Hematopoietic multipotent progenitor cell treated with erythropoietin and hydrocortisone succinate and interleukin-3 and kit ligand, for 15 days (in vitro differentiated cells): Measurements from ENCODE around the gene THAP9.
"Not testable (repeated sequence)": the region's sequence is repeated elsewhere in the genome, so short reads cannot be mapped to it uniquely, and the experiment has no call there.

ENCODE experiments used
- DNase-seq: peaks from one replicate; pipeline ENCODE4 v3.0.0-alpha.2; 2015; ENCODE audit warnings: low spot score

Gene THAP9

DNA sequence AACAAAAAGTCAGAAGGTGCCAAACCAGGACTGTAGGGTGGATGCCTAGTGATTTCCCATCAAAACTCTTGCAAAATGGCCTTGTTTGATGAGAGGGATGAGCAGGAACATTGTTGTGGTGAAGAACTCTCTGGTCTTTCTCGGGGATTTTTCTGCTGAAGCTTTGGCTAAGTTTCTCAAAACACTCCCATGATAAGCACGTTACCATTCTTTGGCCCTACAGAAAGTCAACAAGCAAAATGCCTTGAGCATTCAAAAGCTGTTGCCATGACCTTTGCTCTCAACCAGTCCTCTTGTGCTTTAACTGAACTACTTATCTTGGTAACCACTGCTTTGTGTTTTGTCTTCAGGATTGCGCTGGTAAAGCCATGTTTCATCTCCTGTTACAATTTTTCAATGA lies 6.6 kb upstream of the THAP9 start:
- no peak for DNase-seq

DNA sequence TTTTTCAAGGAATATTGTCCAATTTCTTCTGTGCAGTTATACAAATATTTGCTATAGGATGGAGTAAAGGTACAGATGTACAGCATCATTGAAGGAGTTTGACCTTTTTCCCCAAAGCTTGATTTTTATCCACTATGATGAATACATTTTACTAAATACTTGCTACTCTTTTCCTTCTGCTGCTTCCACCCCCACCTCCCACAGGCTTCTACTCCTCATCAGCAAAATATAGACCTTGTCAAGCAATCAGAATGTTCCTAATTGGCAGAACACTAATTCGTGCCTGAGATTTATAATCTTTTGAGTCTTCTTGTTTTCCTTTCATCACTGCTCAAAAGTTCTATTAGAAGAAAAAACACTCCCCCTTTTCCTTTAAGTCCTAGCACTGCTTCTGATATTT lies 3.8 kb upstream of the THAP9 start:
- no peak for DNase-seq

DNA sequence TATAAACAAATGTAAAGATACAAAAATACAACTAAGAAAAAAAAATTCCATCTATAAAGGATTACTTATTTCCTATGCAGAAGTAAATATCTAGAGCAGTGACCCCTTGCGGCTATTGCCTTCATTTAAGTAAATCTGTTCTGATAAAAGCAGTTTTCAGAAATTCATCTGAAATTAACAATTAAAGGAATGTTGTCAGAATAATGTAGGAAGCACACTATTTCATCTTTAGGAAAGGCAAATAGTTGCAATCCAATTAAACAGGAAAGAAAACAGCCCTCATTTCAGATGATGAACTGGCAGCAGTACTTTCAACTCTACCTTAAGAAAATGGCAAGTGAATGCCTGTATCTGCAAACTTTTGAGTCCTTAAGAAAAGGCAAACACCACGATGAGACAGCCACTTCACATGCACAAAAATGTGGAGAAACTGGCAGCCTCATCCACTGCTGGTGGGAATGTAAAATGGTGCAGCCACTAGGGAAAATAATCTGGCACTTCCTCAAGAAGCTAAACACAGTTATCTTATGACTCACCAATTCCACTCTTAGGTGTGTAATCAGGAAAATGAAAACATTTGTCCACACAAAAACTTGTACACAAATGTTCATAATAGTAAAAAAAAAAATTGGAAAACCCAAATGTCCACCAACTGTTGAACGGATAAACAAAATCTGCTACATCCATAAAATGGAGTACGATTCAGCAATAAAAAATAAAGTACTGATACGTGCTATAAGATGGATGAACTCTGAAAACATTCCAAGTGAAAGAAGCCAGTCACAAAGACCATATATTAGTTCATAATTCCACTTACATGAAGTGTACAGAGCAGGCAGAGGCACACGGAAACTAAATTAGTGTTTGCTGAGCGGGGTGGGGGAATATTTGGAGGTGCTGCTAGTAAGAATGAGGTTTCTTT lies 2.0 kb upstream of the THAP9 start:
- DNase-seq = peak; percentile 47

DNA sequence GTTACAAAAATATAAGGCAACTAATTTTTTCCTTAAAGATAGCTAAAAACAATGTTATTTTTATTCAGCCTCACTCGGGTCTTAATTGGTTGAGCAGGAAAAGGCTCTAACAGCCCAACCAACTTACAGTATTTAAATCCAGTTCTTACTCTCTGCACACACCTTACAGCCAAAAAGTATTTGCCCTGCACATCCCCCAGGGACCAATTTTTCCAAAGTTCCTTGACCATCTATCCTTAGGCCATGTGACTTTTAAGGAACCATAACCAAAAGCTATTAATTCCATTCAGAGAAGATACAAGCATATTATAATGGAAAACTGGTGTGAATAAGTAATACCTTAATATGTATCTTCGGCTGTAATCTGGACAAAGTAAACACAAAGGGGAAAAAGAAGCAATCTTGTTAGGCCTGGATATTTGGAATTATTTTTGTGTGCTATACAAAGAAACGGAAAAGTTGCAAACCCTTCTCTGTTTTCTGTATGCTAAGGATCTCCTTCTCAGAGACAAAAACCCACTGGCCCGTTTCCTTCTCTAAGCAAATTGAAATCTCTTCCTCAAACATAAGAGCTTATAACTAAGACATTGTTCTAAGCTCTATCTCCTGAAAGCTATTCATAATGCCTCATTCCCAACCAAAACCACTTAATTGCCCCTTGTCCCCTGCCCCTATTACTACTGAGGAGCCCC lies 1.0 kb upstream of the THAP9 start:
- DNase-seq = no peak

DNA sequence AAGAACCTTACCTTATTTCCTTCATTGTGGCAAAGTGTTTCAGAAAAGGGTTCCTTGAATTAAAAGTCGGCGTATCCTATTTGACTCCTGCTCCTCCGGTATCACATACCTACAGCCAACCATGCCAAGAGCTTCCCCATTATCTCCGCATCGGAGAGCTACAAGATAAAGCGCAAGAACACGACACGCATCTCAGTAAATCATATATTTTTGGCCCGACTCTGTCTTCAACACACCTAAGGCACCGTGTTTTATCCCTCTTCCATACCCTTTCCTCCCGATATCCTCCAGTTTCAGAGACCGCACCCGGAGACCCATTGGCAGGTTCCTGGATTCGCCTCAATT lies 497 bp upstream of the THAP9 start:
- no peak for DNase-seq

DNA sequence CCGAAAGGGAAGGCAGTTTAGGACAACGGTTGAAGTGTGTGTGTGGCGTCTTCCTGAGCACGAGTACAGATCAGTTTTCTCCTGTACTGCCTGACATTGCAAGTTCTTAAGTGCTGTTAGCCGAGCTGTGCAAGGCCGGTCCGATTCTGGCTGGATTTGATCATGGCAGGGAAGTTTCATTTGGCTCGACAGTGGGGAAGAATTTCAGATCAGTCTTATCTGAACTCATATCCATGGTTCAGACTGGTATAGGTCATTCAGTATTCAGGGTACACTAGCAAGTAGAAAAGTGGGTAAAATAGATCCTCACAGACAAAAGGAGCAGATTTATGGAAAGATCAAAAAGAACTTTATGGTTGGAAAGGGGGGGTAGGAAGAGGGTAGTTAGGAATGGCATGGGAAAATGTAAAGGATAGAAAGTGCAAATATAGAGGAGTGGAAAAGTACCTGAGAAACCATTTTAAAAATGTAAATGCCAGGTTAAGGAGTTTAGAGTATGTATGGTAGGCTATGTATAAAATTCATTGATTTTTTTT lies 716 bp downstream of the THAP9 start:
- DNase-seq = no peak

DNA sequence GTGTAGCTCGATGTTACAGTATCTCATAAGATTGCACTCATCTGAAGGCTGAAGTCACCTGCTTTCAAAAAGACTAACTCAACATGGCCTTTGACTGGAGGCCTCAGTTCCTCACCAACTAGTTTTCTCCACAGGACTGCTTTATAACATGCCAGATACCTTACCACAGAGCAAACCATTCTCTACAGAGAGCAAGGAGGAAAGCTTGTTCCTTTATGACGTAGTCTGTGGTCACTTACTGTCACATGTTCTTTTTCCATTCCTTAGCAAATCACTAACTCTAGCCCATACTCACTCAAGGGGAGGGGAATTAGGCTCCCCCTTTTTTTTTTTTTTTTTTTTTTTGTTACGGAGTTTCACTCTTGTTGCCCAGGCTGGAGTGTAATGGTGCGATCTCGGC lies 3.2 kb downstream of the THAP9 start:
- no peak for DNase-seq

DNA sequence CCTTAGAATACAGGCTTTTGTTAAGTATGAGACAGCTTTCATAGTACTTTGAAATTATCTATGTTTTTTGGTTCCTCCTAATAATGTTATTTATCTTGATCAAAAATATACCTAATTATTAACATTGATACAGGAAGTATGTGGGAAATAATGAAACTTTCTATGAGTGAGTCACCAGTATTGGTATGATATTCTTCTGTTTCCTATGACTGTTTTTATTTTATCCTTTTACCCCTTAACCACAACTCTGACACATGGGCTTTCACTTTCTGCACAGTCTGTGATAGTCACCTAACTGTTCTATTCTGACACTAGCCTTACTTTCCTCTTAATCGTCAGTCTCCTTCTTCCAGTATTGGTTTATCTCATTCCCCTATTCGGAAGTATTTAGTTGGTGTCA lies 4.7 kb downstream of the THAP9 start:
- DNase-seq = no peak

DNA sequence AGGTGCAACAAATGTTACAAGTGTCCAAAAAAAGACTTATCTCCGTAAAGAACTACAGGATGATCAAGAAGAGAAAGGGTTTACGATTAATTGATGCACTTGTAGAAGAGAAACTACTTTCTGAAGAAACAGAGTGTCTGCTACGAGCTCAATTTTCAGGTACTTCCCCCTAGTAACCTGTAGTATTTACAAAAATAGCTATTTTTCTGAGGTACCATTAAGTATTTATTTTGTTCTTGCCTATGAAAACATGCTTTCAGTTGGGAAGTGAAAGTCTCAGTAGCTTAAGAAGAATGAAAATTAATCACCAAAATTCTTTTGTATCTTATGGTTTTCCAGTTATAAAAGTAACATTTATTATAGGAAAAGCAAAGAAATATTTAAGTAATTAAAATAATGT lies 5.9 kb downstream of the THAP9 start:
- no peak for DNase-seq

DNA sequence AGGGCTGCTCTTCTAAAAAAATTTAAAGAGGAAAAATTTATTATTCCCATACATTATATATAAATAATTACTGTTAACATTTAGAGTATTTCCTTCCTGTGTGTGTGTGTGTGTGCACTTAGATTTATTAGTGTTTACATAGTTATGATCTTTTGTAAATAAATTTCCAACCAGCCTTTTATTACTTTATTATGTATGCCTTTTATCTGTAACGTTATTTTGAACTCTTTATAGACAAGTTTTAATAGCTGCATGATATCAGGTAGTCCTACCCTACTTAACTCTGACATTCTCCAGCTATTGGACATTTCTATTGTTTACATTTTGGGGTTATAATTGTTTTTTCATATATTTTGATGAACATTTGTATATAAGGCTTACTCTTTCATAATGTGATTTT lies 8.8 kb downstream of the THAP9 start:
- no peak for DNase-seq

DNA sequence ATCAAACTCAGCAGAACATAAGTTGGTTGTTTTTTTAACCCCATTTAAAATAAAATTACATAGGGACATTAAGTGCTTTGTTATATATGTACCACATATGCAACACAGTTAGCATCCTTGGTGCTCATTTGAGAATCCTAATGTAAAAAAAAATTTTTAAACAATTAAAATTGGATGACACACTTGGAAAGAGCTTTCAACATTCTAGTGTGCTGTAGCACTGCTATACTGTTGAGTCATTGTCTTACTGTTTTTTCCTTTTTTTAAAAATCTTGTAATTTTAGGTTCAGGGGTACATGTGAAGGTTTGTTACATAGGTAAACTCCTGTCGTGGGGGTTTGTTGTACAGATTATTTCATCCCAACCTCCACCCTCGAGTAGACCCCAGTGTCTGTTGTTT lies 12.8 kb downstream of the THAP9 start:
- DNase-seq = no peak

DNA sequence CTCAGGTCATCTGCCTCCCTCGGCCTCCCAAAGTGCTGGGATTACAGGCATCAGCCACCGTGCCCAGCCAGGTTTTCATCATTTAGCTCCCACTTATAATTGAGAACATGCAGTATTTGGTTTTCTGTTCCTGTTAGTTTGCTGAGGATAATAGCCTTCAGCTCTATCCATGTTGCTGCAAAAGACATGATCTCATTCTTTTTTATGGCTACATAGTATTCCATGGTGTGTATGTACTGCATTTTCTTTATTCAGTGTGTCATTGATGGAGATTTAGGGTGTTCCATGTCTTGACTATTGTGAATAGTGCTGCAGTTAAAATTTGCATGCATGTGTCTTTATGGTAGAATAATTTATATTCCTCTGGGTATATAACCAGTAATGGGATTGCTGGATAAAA lies 13.4 kb downstream of the THAP9 start:
- not testable (repeated sequence) for DNase-seq

DNA sequence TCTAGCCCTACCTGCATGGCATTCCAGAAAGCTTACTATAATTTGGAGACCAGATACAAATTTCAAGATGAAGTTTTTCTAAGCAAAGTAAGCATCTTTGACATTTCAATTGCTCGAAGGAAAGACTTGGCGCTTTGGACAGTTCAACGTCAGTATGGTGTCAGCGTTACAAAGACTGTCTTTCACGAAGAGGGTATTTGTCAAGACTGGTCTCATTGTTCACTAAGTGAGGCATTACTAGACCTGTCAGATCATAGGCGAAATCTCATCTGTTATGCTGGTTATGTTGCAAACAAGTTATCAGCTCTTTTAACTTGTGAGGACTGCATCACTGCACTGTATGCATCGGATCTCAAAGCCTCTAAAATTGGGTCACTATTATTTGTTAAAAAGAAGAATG lies 17.6 kb downstream of the THAP9 start:
- DNase-seq = no peak

DNA sequence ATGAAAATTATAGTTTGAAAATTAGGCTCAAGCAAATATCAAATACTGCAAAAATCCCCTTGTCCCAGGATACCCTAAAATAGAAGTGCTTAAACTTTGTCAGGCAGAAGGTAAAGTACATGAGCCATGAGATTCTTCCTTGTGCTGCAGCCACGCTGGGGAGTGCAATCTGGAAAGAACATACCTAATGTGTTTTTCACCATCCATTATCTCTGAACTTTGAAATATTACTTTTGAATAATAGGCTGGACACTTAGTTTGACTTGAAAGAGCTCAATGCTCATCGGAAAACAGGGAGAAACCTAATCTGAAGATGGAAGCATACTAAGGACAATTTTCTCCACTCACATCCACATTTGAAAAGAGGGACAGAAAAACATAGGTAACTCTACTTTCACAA lies 18.9 kb downstream of the THAP9 start:
- DNase-seq = no peak

DNA sequence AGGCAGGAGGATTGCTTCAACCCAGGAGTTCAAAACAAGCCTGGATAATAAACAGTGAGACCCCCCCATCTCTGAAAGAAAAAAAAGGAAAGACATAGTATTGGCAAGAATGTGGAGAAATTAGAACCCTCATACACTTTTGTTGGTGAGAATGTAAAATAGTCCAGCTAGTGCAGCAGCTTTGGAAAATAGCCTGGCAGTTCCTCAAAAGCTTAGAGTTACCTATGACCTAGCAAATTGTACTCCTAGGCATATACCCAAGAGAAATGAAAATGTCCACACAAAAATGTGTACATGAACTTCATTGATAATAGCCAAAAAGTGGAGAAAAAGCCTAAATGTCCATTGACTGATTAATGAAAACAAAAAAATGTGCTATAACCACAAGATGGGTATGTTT lies 21.3 kb downstream of the THAP9 start:
- no peak for DNase-seq

DNA sequence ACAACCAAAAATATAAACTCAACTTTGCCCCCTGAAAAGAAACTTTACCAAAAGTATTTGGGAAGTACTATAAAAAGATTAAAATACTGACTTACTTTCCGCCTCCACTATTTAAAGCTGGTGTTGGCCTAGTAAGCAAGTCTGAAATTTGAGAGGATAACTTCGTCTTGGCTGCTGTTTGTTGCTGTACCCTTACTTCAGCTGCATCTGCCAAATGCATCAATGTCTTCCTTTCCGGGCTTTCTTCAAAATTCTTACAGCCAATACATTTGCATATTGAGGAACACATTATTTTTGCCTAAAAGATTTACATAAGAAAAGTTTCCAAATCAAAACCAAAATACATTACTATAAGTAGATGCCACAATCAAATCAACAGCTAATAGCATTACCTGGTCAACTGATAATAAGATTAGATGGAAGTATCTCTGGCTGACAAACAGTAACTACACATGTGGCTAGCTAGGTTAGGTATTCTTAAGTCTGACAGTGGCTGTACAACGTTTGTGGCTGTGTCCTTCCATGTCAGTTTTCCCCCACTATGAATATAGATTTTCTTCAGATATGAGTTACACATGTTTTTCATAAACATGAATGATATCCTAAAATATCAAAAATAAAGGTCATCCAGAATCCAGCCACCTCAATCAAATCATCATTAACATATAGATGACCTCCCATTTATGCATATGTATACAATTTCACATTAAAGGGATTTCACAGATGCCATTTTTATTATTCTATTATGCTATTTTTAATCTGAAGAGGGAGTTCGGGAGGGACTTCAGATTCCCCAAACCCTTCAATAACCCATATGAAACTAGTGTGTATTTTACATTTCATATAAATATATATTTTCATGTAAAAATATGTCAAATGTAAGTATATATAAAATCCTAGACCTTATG lies 30.6 kb downstream of the THAP9 start:
- DNase-seq = no peak

DNA sequence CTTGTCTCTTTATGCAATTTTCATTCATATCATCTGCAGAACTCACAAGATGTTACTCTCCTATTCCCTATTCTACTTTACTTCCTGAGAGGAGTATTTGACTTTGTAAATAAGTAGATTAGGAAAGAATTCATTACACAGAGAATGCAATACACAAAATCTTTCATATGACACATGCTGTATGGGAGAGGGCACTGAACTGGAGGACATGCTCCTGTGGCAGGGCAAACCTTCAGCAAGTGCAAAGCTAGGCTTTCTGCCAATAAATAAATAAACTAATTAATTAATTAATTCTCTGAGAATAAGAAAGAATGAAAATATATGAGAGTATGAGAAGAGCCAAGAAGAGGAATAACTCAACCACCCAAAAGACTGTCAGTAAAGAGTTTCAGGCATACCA lies 33.9 kb downstream of the THAP9 start:
- DNase-seq = no peak

DNA sequence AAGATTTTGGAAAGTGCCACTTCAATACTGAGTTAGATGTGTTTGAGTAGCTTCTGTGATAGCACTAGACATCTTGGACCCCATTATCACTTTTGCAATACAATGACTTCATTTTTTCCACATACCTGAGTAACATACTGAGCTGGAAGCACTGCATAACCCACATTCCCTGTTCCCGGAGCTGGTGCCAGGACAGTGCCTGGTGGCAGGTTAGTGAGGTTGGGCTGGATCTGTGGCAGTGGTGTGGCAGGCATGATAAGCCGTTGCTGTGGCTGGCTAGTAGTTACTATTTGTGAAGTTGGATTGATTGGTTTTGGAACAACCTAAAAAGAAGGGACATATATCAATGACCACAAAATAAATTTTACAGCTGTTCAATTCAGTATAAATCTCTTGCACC lies 38.9 kb downstream of the THAP9 start:
- DNase-seq = no peak

DNA sequence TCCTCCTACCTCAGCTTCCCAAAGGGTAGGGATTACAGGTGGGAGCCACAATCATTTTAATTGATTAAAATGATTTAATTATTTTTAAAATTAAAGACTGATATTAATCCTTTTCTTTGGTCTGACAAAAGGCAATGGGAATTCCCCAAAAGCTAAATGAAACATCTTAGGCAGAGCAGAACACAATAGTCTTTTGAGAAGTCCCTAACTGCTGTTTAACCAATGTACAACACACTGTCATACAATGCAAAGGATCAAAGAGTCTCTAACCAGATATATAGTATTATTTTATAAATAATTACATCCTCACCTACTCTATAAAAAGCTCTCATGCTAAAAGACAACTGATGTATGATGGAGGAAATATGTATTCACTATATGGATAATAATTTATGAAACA lies 47.0 kb downstream of the THAP9 start:
- DNase-seq = no peak

DNA sequence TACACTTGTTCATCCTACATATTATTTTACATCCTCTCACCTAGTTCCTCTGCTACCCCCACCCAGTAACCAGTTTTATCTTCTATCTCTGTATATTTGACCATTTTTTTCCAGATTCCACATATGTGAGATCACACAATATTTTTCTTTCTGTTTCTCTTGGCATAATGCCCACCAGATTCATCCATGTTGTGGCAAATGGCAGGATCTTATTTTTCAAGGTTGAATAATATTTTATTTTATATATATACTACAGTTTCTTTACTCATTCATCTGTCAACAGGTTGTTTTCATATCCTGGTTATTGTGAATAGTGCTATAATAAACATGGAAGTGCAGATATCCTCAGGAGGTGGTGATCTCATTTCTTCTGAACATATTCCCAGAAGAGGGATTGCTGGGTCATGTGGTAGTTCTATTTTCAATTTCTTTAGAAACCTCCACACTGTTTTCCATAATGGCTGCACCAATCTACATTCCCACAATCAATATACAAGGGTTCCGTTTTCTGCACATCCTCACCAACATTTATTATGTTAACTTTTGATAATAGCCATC lies 48.2 kb downstream of the THAP9 start:
- no peak for DNase-seq

DNA sequence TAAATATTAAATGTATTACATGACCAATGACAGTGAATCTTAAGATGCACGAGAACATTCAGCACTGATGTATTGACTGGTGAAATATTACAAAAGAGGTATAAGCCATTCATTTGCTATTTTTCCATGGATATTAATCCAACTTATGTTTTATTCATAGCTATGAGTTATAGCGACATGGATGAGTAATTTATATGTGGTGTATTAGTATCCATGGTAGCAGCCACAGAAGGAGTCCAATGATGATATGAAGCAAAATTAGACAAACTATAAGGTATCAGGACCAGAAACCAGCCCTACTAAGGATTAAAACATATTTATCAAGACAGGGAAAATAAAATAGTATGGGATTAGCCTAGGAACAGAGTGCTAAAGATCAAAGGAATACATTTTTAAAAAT lies 50.7 kb downstream of the THAP9 start:
- DNase-seq = no peak

DNA sequence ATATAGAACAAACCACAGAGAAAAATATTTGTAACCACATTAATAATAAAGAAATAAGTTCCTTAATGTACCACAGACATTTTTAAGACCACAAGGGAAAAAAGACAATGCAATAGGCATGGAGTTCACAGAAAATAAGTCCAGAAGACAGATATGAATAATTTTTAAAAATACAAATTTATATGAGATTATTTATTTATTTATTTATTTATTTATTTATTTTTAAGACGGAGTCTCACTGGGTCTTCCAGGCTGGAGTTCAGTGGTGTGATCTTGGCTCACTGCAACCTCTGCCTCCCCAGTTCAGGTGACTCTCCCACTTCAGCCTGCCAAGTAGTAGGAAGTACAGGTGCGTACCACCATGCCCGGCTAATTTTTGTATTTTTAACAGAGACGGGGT lies 53.7 kb downstream of the THAP9 start:
- DNase-seq = no peak
